Mesothelial cell of epicardium (in vitro differentiated cells): ENCODE measurements around the gene TFDP2. TPM values are rescaled to one million over a fixed set of nuclear protein-coding genes. Genes with fewer than 3 reads are reported as not detected.

ENCODE experiments used
- DNase-seq, 2 experiments: peaks; one replicate each; pipeline ENCODE4 v3.0.0; 2021; ENCODE audit warnings: low spot score in 2 of 2; ENCODE audit not compliant: unreplicated experiment in 2 of 2
- H3K27ac Mint-ChIP-seq: 2 replicates; pipeline ENCODE4 v1.8.0; 2021; ENCODE audit warnings: mixed read lengths
- H3K27me3 Mint-ChIP-seq: 2 replicates; pipeline ENCODE4 v1.8.0; 2021; ENCODE audit warnings: low read depth, mixed read lengths
- H3K36me3 Mint-ChIP-seq: 2 replicates; pipeline ENCODE4 v1.8.0; 2021; ENCODE audit warnings: mixed read lengths
- H3K4me1 Mint-ChIP-seq: 2 replicates; pipeline ENCODE4 v1.8.0; 2021; ENCODE audit warnings: mixed read lengths
- H3K4me3 Mint-ChIP-seq: 2 replicates; pipeline ENCODE4 v1.8.0; 2021; ENCODE audit warnings: mild to moderate bottlenecking, moderate library complexity, mixed read lengths
- H3K9me3 Mint-ChIP-seq: 2 replicates; pipeline ENCODE4 v1.8.0; 2021; ENCODE audit warnings: mixed read lengths
- total RNA-seq: library from RNA; stranded (reverse); gene quantifications from 3 replicates; pipeline ENCODE4 v1.2.1, GENCODE V29; 2021
- TF ChIP-seq, protein P1 (sequence below): fragments of 200-600 bp; sonication (generic); IDR thresholded peaks from one replicate; pipeline ENCODE4 v1.5.0; 2021; ENCODE audit warnings: antibody characterized with exemption; ENCODE audit not compliant: unreplicated experiment

Gene TFDP2
- total RNA-seq, 1 donor from 2014 or later = 109 TPM

DNA sequence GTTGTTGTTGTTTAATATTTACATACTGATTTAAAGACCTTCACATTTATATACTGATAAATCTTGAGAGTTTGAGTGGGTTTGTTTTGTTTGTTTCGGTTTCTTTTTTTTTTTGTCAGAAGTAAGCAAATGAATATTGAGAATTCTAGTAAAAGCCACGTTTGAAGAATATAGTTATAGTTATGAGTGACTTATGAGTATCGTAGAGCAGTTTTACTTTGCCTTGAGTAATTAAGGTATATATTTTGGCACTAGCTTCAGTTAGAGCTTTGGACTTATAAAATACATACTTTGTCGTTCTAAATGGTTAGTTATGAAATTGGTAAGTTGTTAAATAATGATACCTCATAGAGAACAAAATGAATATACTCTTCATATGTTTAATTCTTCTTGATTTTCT lies 245.1 kb downstream of the TFDP2 start:
- Mint-ChIP-seq H3K27ac (peak overlapping the region; percentile 50), H3K27me3 (no peaks in the 10 kb centered on the region), H3K9me3 (peaks cover 6% of the 10 kb centered on the region), H3K36me3 (peaks cover 30% of the 10 kb centered on the region), H3K4me3 (no peak overlapping the region), H3K4me1 (peaks cover 12% of the 10 kb centered on the region)
- TF ChIP-seq, protein P1, sequence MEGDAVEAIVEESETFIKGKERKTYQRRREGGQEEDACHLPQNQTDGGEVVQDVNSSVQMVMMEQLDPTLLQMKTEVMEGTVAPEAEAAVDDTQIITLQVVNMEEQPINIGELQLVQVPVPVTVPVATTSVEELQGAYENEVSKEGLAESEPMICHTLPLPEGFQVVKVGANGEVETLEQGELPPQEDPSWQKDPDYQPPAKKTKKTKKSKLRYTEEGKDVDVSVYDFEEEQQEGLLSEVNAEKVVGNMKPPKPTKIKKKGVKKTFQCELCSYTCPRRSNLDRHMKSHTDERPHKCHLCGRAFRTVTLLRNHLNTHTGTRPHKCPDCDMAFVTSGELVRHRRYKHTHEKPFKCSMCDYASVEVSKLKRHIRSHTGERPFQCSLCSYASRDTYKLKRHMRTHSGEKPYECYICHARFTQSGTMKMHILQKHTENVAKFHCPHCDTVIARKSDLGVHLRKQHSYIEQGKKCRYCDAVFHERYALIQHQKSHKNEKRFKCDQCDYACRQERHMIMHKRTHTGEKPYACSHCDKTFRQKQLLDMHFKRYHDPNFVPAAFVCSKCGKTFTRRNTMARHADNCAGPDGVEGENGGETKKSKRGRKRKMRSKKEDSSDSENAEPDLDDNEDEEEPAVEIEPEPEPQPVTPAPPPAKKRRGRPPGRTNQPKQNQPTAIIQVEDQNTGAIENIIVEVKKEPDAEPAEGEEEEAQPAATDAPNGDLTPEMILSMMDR = no peak
- DNase-seq = no peak

DNA sequence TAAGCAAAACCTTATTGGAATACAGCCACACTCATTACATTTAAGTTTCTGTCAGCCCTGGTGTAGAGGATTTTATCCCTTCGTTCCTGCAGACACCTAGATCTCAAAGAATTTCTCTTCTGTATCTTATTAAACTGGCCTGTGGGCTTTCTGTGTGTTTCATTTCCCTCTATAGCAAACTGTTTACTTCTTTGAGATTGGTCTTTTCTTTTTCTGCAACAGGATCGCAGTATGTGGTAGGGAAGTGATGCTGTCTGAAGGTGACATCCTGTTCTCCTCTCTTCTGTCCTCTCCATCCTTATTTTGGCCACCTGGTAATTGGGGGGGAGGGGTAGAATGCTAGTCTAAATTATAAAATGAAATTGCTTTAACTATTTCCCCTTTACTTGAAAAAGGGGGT lies 247.4 kb downstream of the TFDP2 start:
- Mint-ChIP-seq H3K4me3 (no peak overlapping the region), H3K36me3 (peaks cover 41% of the 10 kb centered on the region), H3K27ac (no peak overlapping the region), H3K9me3 (peaks cover 12% of the 10 kb centered on the region), H3K27me3 (no peaks in the 10 kb centered on the region), H3K4me1 (no peaks in the 10 kb centered on the region)
- no peak for DNase-seq
- TF ChIP-seq, protein P1 = no peak

DNA sequence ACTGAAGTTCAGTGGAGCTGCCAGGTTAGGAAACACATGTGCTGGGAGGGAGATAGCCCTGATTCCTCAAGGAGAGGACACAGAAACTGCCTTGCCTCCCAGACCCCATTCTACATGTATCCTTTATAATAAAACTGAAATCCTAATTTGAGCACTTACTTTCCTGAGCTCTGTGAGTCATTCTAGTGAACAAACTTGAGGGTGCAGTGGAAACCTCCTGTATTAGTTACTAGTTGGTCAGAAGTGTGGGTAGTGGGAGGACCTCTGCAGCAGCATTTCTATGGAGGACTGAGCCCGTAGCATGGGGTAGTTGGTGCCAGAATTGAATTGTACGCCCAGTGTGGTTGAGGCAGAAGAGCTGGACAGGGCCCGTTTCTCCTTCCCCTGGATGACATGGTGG lies 249.0 kb downstream of the TFDP2 start:
- TF ChIP-seq, protein P1 = no peak
- peaks cover 12% of the 10 kb centered on the region for H3K9me3 Mint-ChIP-seq
- DNase-seq = no peak
- H3K36me3 Mint-ChIP-seq = peaks cover 46% of the 10 kb centered on the region
- H3K4me1 Mint-ChIP-seq = no peaks in the 10 kb centered on the region
- H3K27me3 Mint-ChIP-seq = no peaks in the 10 kb centered on the region
- no peak overlapping the region for H3K27ac Mint-ChIP-seq
- no peak overlapping the region for H3K4me3 Mint-ChIP-seq

DNA sequence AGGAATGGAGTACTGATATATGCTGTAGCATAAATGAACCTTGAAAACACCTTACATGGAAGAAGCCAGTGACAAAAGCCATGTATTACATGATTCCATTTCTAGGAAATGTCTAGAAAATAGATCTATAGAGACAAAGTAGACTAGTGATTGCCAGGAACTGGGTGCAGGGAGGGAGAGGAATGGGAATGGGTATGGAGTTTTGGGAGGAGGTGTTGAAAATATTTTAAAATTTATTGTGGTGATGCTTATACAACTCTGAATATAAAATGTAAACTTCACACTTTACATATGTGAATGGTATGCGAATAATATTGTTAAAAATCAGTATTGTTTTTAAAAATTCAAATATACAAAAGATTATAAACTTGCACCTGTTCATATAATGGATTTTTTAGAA lies 250.4 kb downstream of the TFDP2 start:
- no peaks in the 10 kb centered on the region for H3K27me3 Mint-ChIP-seq
- H3K4me3 Mint-ChIP-seq = no peak overlapping the region
- no peak for DNase-seq
- H3K27ac Mint-ChIP-seq = no peak overlapping the region
- H3K4me1 Mint-ChIP-seq = peaks cover 4% of the 10 kb centered on the region
- TF ChIP-seq, protein P1 = no peak
- H3K36me3 Mint-ChIP-seq = peaks cover 41% of the 10 kb centered on the region
- H3K9me3 Mint-ChIP-seq = peaks cover 12% of the 10 kb centered on the region

DNA sequence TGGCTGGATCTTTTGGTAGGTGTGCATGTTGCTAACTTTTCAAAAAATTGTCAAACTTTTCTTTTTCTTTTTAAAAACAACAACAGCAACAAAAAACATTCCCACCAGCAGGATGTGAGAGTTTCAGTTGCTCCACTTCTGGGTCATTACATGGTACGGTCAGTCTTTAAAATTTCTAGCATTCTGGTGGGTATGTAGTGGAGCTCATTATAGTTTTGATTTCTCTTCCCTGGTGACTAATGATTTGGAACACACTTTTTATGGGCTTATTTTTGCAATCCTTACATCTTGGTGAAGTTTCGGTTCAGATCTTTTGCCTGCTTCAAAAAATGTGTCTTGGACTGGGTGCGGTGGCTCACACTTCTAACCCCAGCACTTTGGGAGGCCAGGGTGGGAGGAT lies 253.6 kb downstream of the TFDP2 start:
- TF ChIP-seq, protein P1 = no peak
- Mint-ChIP-seq H3K27me3 (no peaks in the 10 kb centered on the region), H3K9me3 (peaks cover 12% of the 10 kb centered on the region), H3K4me1 (peaks cover 15% of the 10 kb centered on the region), H3K36me3 (peaks cover 37% of the 10 kb centered on the region), H3K4me3 (no peak overlapping the region), H3K27ac (peak overlapping the region; percentile 21)
- no peak for DNase-seq
